Measurements from ENCODE around the gene IL34.
"Not testable (repeated sequence)": the region's sequence is repeated elsewhere in the genome, so short reads cannot be mapped to it uniquely, and the experiment has no call there.

IL34 gene

DNA sequence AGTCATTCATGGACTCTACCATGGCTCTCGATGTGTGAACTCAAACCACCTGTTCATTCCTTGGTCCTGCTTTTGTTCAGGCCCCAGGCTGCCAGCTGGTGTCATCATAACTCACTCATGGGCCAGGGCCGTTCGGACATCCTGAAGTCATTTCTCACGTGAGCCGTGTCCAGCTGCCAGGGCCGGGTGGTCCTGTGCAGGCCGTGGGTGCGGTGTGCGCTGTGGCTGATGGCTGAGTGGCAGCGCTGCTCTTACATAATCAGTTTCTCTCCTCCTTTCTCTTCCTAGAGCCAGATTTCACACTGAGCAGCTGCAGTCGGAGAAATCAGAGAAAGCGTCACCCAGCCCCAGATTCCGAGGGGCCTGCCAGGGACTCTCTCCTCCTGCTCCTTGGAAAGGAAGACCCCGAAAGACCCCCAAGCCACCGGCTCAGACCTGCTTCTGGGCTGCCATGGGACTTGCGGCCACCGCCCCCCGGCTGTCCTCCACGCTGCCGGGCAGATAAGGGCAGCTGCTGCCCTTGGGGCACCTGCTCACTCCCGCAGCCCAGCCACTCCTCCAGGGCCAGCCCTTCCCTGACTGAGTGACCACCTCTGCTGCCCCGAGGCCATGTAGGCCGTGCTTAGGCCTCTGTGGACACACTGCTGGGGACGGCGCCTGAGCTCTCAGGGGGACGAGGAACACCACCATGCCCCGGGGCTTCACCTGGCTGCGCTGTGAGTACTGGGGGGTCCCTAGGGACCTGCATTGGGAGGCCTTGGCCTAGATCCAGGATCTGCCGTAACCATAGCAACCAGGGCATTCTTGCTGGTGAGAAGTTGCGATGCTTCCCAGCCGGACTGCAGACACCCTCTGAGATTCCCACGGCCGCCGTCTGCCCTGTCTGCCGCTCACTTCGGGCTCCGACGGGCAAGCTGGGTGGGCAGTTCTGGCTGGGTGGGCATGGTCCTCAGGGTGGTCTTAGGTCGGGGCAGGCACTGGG, at the start of gene IL34:
Gene IL34 (plus strand): TSS at position 300 of the 982 bp plus-strand sequence. CDS start 389 bp downstream, at position 689.
- DNase-seq, result no peak

DNA sequence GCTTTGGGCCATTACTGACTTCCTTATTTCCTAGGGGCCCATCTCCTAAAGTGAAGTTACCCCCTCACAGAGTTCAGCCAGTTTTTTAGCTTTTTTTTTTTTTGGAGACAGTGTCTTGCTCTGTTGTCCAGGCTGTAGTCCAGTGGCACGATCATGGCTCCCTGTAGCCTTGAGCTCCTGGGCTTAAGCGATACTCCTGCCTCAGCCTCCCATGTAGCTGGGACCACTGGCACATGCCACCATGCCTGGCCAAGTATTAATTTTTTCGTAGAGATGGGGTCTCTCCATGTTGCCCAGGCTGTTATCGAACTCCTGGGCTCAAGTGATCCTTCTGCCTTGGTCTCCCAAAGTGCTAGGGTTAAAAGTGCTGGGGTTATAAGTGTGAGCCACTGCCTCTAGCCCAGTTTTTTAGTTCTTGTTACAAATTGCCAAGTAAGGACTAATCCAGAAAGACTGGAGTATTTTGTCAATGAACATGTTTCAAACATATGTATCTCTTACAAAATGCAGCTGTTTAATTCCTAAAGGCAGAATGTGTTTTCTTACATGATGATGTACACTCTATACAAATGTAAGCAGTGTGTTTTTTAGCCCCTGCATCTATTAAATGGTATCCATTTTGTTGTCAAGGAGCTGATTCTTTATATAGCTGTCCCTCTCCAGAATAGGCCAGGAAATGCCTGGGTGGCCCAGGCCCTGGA, 49.1 kb upstream of the IL34 start:
- DNase-seq, result no peak

- no peak for DNase-seq
Observed at GRCh38 chr16:70598937-70599503, 47.3 kb upstream of the IL34 start.

DNA sequence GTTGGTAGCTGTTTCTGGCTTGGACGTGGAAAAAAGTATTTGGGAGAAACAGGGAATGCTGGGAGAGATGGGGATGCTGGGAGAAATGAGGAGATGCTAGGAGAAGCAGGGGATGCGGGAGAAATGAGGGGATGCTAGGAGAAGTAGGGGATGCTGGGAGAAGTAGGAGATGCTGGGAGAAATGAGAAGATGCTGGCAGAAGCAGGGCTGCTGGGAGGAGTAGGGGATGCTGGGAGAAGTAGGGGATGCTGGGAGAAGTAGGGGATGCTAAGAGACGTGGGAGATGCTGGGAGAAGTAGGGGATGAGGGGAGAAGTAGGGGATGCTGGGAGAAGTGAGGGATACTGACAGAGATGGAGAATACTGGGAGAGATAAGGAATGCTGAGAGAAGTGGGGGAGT, 45.6 kb upstream of the IL34 start:
- DNase-seq, result no peak

DNA sequence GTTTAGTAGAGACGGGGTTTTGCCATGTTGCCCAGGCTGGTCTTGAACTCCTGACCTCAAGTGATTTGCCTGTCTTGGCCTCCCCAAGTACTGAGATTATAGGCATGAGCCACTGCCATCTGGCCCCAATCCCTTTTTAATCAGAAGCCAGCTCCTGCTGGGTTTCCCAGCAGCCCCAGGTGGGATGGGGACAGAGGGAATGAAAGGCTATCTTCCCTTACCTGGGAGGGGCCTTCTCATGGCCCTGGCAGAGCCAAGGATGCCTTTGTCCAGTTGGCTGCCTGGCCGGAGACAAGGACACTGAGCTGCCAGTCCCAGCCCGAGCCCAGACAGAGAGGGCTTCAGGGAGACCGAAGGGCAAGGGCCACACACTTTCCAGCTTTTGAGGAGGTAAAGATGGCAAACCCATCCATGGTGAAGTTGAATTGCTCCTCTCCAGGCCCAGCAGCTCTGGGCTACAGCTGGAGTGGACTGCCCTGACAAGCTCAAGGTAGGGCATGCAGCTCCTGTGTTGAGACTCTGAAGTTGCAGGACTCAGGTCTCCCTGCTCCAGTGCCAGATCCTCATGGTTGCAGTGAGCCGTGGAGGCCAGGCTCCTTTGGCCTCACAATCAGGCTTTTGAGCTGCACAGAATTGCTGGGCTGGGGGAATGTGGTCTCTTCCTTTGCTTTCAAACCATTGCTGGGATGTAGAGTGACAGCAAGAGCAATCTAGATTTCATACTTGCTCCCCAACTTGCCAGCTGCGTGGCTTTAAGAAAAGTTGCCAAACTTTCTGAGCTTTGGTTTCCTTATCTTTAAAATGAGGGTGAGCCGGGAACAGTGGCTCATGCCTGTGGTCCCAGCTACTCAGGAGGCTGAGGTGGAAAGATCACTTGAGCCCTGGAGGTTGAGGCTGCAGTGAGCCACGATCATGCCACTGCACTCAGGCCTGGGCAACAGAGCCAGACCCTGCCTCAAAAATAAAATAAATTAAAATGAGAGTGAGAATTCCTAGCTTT, 44.5 kb upstream of the IL34 start:
- DNase-seq, result no peak

GRCh38 chr16:70602831-70603230, 43.5 kb upstream of the IL34 start:
- DNase-seq, result no peak

GRCh38 chr16:70604407-70605282, 41.7 kb upstream of the IL34 start:
- DNase-seq, result no peak

DNA sequence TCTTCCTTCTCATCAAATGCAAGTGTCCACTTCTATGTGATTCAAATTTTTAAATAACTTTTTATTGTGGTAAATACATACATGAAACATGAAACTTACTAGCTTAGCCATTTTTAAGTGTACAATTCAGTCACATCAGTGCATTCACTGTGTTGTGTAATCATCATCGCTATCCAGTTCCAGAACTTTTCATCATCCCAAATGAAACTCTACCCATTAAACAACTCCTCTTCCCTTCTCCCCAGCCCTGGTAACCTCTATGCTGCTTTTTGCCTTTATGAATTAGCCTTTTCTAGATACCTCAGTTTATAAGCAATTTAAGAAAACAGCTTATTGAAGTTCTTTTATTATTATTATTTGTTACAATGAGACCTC, 41.1 kb upstream of the IL34 start:
- DNase-seq, result no peak

- no peak for DNase-seq
Observed at GRCh38 chr16:70608521-70608920, 37.8 kb upstream of the IL34 start.

- DNase-seq, result no peak
Observed at GRCh38 chr16:70610273-70611223, 35.8 kb upstream of the IL34 start.

DNA sequence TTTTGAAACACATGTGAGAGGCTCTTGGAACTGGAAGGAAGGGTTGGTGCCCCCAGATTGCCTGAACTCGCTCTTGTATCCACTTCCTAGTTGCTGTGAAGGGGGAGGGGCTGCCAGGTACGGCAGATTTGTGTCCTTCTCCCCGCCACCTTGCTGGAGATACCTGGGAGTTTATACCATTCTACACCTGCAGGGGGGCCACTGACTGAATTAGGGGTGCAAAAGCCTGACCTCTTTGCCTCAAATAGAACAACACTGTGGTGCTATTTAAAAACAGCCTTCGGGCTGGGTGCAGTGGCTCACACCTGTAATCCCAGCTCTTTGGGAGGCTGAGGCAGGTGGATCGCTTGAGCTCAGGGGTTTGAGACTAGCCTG, 35.1 kb upstream of the IL34 start:
- no peak for DNase-seq

- DNase-seq, result no peak
Observed at GRCh38 chr16:70611785-70612303, 34.5 kb upstream of the IL34 start.

DNA sequence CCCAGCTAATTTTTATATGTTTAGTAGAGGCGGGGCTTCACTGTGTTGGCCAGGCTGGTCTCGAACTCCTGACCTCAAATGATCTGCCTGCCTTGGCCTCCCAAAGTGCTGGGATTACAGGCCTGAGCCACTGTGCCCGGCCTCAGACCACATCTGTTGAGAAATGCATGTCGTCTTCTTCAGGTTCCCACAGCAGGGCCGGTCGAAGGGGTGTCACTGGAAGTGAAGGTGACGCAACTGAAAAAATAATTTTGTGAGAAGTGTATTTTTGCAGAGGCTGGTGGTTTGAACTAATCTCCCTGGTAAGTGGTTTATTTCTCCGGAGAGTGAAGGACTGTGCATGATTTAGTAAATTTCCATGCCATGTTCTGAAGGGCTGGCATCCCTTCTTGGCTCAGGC, 33.4 kb upstream of the IL34 start:
- no peak for DNase-seq

DNA sequence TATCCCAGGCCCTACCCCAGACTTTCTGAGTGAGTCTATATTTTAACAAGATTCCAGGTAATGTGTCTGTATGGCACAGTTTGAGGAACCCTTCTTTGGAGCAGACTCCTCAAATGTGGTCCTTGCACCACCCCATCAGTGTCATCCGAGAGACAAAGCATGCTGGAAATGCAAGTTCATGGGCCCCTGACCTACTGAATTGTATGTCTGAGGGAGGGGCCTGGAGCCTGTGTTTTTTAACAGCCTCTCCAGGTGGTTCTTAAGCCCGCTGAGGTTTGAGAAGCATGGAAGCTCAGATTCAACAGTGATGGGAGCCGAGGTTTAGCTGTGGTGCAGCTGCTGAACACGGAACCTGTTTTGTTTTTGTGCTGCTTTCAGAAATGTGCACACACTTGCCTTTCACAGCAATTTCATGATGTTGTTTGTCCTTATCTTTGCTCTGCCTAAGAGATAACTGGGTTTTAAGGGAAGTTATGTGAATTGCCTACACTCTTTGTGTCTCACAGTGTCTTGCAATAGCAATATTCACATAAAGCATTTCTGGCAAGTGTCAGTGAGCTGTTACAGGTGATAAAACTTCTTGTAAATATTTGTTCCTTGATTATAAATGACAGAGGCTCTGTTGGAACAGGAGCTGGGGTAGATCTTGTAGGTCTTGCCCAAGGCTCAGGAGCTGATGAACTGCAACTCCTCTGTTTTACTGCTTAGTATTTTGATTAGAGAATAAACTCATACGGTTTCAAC, 32.0 kb upstream of the IL34 start:
- DNase-seq, result no peak

DNA sequence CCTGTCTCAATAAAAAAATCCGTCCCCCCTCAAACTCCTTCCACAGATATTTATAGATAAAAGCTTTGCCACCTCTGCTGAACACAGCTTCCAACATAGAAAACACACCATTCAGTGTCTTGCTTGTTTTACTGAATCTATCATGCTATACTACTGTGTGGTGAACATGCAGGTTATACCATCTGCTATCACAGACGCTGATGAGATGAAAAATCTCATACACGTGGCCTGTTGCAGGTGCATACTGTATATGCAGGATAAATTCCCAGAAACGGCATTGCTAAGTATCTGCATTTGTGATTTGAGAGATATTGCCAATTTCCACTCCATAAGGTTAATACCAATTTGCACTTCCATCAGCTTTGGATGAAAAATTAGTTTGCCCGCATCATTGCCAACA, 30.4 kb upstream of the IL34 start:
- no peak for DNase-seq

- DNase-seq, result not testable (repeated sequence)
Observed at GRCh38 chr16:70621864-70622263, 24.5 kb upstream of the IL34 start.

DNA sequence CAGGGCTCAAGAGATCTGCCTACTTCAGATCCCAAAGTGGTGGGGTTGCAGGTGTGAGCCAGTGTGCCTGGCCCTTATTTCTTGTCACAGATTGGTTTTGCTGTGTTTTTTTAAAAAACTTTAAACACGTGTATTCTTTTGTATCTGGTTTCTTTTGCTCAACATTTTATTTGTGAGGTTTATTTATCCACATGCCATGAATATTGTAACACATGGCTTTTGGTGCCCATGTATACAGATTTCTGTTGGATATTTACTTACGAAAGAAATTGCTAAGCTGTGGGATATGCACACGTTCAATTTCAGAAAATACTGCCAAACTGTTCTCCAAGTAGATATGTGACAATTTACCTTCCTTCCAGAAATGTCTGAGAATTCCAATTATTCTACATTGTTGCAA, 18.7 kb upstream of the IL34 start:
- no peak for DNase-seq

DNA sequence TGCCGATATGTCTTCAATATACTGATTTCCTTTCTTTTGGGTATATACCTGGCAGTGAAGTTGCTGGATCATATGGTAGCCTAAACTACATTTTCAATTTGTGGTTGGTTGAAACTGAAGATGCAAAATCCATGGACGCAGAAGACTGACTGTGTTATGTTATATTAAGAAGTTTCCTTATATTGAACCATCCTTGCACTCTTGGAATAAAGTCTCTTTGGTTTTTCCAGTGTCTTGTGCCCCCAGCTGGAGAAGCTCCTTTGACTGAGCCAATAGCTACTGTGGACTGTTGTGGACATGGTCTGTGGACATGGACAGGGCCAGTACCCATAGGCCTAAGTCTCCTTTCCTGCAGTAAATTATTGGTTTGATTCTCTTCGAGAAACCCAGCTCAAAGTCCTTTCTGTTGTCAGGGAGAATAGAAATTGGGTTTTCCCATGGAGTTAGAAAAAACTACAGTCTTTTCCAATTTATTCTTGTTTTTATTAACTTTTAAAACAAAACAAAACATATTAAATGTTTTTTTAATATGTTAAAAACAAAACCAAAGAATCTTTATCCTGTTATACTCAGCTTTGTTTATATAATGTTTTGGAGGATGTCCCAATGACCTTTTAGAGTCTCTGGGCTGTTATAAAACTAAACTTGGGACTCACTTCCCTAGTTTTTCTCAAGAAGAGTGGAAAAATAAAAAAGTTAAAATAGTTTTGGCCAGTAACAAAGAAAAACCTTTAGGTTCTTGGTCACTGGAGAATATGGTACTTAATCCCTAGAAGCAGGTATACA, 15.2 kb upstream of the IL34 start:
- DNase-seq, result no peak
